SJSA1 (cell line): ENCODE results near the gene TCEA2. TPM values are rescaled to one million over a fixed set of nuclear protein-coding genes. Genes with fewer than 3 reads are reported as not detected.

Experiments
- DNase-seq, 2 experiments: peaks; one replicate each; pipeline ENCODE4 v3.0.0-alpha.2; 2015 to 2020; ENCODE audit warnings: low spot score in 2 of 2, low read depth in 1 of 2
- H3K27ac ChIP-seq: fragments of 250-450 bp; sonication (Bioruptor Pico); 2 replicates; pipeline ENCODE4 v1.5.1; 2020; ENCODE audit warnings: mild to moderate bottlenecking, moderate library complexity
- H3K27me3 ChIP-seq: fragments of 250-450 bp; sonication (Bioruptor Pico); replicated peaks from 2 replicates; pipeline ENCODE4 v1.5.1; 2020; ENCODE audit warnings: mild to moderate bottlenecking, moderate library complexity
- H3K36me3 ChIP-seq: fragments of 250-450 bp; sonication (Bioruptor Pico); 2 replicates; pipeline ENCODE4 v1.5.1; 2020; ENCODE audit warnings: mild to moderate bottlenecking
- H3K4me1 ChIP-seq: fragments of 250-450 bp; sonication (Bioruptor Pico); replicated peaks from 2 replicates; pipeline ENCODE4 v1.6.1; 2021; ENCODE audit warnings: mild to moderate bottlenecking
- H3K4me3 ChIP-seq: fragments of 250-450 bp; sonication (Bioruptor Pico); 2 replicates; pipeline ENCODE4 v1.5.1; 2020; ENCODE audit warnings: mild to moderate bottlenecking
- H3K9me3 ChIP-seq: fragments of 250-450 bp; sonication (Bioruptor Pico); replicated peaks from 2 replicates; pipeline ENCODE4 v1.5.1; 2020; ENCODE audit warnings: mild to moderate bottlenecking
- total RNA-seq: library from RNA; depleted of rRNA; stranded (reverse); fragments of >200 nt; shearing (Covaris generic); gene quantifications from 2 replicates; pipeline ENCODE4 v1.2.3, GENCODE V29; 2014

Gene TCEA2
- total RNA-seq, 1 experiment from 2014 or later: 120 TPM

DNA sequence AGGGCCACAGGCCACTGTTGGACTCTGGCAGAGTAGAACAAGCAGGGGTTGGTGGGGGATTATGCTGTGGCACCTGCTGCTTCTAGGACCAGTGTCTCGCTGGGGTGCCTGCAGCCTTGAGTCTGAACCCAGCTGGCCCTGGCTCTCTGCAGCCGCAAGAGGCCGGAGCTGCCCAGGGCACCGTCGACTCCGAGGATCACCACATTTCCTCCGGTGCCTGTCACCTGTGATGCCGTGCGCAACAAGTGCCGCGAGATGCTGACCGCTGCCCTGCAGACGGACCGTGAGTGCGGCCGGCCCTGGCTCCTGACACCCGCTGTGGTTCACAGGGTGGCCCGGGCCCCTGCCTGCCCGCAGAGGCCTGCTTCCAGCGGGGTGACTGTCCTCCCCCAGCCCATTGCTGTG is 6.2 kb downstream of the TCEA2 start:
- no peak overlapping the region for H3K27ac ChIP-seq
- DNase-seq: no peak
- no peaks in the 10 kb centered on the region for H3K9me3 ChIP-seq
- H3K4me3 ChIP-seq: no peak overlapping the region
- no peaks in the 10 kb centered on the region for H3K27me3 ChIP-seq
- peaks cover 65% of the 10 kb centered on the region for H3K4me1 ChIP-seq
- peaks cover 77% of the 10 kb centered on the region for H3K36me3 ChIP-seq

DNA sequence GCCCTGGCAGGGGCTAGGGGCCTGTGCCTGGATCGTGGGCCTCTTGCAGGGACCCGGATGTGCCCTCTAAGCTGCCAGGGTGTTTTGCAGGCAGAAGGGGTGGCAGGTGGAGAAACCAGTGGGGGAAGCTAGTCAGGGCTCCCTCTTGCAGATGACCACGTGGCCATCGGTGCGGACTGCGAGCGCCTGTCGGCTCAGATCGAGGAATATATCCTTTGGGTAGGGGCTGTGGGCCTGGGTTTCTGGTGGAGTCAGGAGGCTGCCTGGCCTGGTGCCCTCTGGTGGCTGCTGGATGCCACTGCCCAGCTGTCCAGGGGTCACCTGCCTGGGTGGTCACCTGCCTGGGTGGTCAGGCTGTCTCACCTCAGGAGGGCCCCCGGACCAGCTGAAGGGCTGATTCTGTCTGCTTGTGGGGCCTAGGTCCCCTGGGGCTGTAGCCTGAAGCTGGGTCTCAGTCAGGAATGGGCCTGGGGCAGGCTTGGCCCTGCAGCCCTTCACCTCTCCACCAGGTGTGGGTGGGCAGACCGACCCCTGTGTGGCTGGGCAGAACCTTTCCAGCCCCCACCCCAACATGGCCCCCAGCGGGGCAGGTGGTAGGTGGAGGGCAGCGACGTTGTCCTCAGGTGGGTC is 6.7 kb downstream of the TCEA2 start:
- H3K36me3 ChIP-seq: peaks cover 79% of the 10 kb centered on the region
- no peaks in the 10 kb centered on the region for H3K27me3 ChIP-seq
- peaks cover 65% of the 10 kb centered on the region for H3K4me1 ChIP-seq
- H3K9me3 ChIP-seq: no peaks in the 10 kb centered on the region
- H3K4me3 ChIP-seq: no peak overlapping the region
- H3K27ac ChIP-seq: peak overlapping the region; percentile 33; the same call in 1 of the 2 replicates
- DNase-seq: peak; percentile 79 to 88

DNA sequence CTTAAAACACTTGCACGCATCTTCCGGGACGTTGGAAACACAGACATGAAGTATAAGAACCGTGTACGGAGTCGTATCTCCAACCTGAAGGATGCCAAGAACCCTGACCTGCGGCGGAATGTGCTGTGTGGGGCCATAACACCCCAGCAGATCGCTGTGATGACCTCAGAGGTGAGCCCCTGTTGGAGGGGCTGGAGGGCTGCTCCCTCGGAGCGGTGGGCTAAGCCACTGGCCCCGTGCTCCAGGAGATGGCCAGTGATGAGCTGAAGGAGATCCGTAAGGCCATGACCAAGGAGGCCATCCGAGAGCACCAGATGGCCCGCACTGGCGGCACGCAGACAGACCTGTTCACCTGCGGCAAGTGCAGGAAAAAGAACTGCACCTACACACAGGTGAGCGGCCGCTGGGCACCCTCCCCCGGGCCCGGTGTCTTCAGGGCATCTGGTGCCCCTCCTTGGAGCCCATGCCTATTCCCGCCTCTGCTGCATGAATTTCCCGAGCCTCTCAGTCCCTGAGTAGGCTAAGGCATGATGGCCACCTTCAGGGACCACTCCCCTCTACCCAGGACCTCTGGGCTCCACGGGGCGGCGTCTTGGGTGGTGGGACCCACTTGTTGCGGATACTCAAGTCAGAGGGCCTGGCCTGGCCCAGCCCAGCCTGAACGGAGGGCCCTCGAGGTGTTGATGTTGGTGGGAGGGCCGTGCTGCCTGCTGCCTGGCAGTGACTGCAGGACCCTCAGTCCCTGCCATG is 7.4 kb downstream of the TCEA2 start:
- H3K9me3 ChIP-seq: no peaks in the 10 kb centered on the region
- no peak for DNase-seq
- H3K36me3 ChIP-seq: peaks cover 79% of the 10 kb centered on the region
- H3K27me3 ChIP-seq: no peaks in the 10 kb centered on the region
- peaks cover 63% of the 10 kb centered on the region for H3K4me1 ChIP-seq
- H3K27ac ChIP-seq: peak overlapping the region; percentile 33; the same call in 1 of the 2 replicates
- no peak overlapping the region for H3K4me3 ChIP-seq

DNA sequence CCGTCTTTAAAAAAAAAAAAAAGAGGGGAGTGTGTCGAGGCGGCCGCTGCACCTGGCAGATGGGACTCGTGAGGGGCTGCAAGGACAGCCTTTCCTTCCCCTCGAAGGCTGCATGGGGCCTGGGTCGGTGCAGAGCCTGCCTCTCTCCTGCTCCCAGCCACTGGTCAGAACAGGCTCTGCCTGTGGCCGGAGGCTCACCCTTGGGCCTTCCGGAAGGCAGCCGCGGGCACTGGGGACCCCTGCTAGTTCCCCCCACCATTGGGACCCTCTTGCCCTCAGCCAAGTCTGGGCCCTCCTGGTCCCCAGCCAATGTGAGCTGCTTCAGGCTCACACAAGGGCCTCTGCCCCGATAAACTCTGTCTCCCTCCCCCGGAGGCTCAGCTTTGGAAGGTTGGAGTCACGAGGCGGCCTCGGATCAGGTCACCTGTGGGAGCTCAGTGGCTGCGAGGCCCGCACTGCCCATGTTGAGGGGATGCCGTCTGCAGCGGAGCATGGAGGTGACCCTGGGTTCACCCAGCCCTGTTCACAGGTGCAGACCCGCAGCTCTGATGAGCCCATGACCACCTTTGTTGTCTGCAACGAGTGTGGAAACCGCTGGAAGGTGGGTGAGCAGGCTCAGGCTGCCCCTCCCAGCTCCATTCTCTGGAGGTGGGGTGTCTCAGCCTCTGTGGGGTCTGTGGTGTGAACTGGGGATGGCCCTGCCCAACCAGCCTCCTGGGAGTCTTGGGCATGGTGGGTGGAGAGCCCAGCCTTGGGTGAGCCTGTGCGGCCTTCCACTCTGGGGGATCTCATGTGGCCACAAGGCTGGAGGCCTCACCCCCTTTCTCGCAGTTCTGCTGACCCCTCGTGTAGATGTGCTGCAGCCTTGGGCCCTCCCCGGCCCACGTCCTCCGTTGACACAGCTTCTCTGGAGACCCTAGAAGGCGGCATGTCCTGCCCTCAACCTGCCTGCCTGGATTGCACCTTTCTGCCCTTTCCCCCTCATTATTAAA is 8.6 kb downstream of the TCEA2 start:
- peaks cover 78% of the 10 kb centered on the region for H3K36me3 ChIP-seq
- H3K4me3 ChIP-seq: no peak overlapping the region
- H3K4me1 ChIP-seq: peaks cover 51% of the 10 kb centered on the region
- DNase-seq: no peak
- H3K27ac ChIP-seq: no peak overlapping the region
- H3K27me3 ChIP-seq: no peaks in the 10 kb centered on the region
- no peaks in the 10 kb centered on the region for H3K9me3 ChIP-seq

DNA sequence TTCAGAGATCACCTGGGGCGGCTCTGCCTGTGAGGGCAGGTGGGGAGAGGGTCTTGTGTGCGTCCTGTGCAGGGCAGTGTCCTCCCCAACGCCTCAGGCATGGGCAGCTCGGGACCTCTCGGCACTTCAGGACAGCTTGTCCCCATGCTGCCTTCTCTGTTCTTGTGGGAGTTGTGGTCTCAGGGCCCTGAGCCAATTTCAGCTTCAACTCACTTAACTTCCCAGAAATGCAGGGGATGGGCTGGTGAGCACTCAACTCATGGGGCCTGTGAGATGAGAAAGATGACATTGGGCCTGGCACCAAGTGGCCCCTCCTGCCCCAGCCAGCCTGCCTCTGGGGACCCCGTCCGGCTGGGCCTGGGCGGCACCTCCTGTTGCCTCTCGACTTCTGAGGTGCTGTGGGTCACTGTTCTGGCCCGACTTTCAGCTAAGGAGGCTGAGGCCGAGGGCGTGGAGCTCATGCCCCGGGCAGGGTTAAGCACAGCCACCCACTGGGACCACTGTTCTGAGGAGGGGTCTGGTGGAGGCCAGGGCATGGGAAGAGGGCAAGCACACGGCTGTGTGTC is 9.6 kb downstream of the TCEA2 start:
- Histone ChIP-seq H3K27ac (no peak overlapping the region), H3K27me3 (no peaks in the 10 kb centered on the region), H3K9me3 (no peaks in the 10 kb centered on the region), H3K4me1 (peaks cover 41% of the 10 kb centered on the region), H3K4me3 (no peak overlapping the region), H3K36me3 (peaks cover 73% of the 10 kb centered on the region)
- no peak for DNase-seq

DNA sequence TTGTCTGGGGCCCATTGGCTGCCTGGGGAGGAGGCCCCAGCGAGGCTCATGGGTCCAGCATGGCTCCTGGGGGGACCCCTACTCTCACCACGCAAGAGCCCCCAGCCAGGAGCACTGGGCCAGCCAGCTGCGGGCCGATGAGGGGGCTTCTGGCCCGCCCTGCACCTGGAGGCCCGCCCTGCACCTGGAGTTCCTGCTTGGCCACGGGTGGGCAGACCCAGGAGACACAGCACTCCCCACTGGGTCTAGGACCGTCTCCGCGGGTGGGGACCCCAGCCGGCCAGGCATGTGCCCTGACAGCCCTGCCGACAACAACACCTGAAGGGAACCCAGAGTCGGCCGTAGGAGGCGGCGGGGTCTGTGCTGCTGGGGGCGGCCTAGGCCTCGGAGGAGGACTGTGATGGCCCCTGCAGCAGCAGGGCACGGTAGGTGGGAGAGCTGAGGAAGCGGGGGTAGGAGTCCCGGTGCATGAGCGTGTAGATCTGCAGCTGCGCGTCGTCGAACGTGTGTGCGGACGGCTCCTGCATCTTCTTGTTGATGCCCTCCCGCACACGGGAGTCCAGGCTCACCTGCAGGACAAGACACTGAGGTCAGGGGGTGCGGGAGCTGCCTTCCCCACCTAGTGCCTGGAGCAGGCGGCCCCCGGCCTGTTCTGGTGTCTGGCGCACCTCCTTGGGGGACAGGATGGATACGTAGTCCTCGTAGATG is 10.6 kb downstream of the TCEA2 start:
- no peak for DNase-seq
- peaks cover 43% of the 10 kb centered on the region for H3K4me1 ChIP-seq
- no peaks in the 10 kb centered on the region for H3K9me3 ChIP-seq
- no peak overlapping the region for H3K27ac ChIP-seq
- H3K27me3 ChIP-seq: no peaks in the 10 kb centered on the region
- peaks cover 65% of the 10 kb centered on the region for H3K36me3 ChIP-seq
- H3K4me3 ChIP-seq: no peak overlapping the region

DNA sequence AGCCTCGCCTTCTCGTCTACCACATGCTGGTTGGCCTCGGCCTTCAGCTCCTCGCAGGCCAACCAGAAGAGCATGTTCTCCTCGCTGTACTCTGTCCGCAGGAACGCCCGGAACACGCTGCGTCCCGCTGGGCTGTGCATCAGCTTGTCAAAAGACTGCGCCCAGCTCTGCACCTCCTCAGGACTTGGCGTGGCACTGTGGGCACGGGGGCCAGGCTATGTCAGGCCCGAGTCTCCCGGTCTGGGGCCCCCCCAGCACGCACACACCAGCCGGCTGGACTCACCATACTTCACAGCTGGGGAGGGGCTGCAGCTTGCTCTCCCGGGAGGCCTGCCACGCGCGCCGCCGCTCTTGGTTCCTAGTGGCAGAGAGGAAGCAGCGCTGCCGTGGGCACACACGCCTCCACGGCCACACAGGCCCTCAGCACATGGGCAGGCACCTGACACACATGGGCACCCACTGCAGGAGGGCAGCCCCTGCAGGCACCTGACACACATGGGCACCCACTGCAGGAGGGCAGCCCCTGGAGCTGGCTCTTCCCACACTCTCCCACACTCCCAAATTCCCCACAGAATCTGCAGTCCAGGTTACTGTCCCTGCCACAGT is 11.3 kb downstream of the TCEA2 start:
- no peak for DNase-seq
- H3K36me3 ChIP-seq: peaks cover 59% of the 10 kb centered on the region
- peaks cover 43% of the 10 kb centered on the region for H3K4me1 ChIP-seq
- H3K27ac ChIP-seq: 0 out of 2 replicates have a peak overlapping the region, but pooled peaks have one; percentile 2
- H3K4me3 ChIP-seq: no peak overlapping the region
- H3K27me3 ChIP-seq: no peaks in the 10 kb centered on the region
- no peaks in the 10 kb centered on the region for H3K9me3 ChIP-seq

DNA sequence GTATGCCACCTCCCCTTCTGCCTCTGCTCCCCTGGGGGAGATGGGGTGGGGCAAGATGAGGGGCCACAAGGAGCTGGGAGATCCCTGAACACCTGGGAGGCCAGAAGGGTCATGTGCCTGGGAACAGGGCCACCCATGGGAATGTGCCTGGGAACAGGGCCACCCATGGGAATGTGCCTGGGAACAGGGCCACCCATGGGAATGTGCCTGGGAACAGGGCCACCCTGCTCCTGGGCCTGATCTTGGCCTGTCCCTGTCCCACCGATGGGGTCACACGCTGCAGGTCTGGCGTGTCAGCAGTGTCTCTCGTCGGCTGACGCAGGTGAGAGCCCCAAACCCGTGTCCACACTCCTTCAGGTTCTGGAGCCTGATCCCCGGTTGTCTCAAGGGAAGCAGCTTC is 12.0 kb downstream of the TCEA2 start:
- Histone ChIP-seq H3K36me3 (peaks cover 53% of the 10 kb centered on the region), H3K4me1 (peaks cover 41% of the 10 kb centered on the region), H3K27me3 (no peaks in the 10 kb centered on the region), H3K4me3 (no peak overlapping the region), H3K9me3 (no peaks in the 10 kb centered on the region), H3K27ac (no peak overlapping the region)
- no peak for DNase-seq

DNA sequence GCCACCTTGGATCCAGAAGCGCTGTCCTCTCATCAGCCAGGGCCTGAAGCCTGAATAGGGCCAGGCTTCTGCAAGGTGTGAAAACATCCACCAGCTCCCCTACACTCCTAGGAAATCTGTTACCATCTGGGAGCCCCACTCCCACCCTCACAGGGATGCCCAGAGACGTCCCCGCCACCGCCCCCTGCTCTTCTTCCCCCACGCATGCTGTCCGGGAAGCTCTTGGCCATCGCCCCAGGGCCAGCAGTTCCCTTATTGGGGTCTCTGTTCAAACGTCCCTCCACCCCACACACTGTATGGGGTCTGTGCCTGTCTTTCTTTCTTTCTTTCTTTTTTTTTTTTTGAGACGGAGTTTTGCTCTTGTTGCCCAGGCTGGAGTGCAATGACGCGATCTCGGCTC is 12.6 kb downstream of the TCEA2 start:
- DNase-seq: no peak
- Histone ChIP-seq H3K9me3 (no peaks in the 10 kb centered on the region), H3K27ac (no peak overlapping the region), H3K36me3 (peaks cover 47% of the 10 kb centered on the region), H3K4me3 (no peak overlapping the region), H3K4me1 (peaks cover 39% of the 10 kb centered on the region), H3K27me3 (no peaks in the 10 kb centered on the region)

DNA sequence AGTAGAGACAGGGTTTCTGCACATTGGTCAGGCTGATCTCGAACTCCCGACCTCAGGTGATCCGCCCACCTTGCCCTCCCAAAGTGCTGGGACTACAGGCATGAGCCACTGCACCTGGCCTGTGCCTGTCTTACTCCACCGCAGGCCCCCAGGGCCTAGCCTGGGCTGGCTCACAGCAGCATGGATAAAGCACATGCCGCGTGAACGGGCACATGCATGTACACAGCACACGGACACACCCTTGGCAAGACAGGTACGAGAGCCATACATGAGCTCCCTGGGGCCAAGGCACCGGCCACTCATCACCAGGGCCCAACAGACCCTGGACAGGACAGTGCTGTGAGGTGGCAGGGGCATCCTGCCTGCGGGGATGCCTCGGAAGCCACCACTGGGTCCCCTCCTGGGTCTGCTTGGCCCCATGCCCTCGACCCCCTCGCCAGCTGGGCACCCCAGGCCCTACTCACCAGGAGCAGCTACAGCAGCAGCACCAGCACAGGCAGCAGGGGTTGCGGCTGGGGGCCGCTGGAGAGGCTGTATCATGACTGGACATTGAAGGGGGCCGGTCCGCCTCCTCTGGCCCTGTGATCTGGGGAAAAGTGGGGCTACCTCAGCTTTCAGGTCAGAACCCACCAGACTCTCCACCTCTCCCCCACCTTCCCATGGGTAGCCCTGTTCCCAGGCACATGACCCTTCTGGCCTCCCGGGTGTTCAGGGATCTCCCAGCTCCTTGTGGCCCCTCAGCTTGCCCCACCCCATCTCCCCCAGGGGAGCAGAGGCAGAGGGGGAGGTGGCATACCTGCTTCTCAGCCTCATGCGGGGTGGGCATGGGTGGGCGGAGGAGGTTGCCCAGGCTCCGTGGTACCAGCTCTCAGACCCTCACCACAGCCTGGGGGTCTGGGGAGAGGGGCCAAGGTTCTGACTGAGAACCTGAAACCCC is 13.3 kb downstream of the TCEA2 start:
- Histone ChIP-seq H3K4me1 (peaks cover 36% of the 10 kb centered on the region), H3K9me3 (no peaks in the 10 kb centered on the region), H3K4me3 (no peak overlapping the region), H3K36me3 (peaks cover 39% of the 10 kb centered on the region), H3K27ac (no peak overlapping the region), H3K27me3 (no peaks in the 10 kb centered on the region)
- no peak for DNase-seq

DNA sequence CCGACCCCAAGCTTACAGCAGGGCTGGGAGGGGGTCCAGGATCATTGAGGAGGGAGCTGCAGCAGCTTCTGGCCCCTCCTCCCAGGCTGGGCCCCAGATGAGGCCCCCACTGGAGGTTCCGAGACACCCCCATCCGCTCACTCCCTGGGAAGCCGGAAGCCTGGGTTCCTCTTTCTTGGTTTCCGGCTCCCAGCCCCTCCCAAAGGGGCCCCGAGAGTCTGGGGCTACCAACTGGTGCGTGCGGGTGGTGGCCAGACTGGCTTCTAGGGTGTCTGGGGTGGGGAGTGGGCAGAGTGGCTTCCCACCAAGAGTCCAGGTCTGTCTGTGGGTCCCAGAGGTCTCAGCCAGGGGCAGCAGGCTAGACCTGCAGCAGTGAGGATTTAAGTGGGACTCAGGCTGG is 14.1 kb downstream of the TCEA2 start:
- no peaks in the 10 kb centered on the region for H3K27me3 ChIP-seq
- DNase-seq: no peak
- H3K4me1 ChIP-seq: peaks cover 36% of the 10 kb centered on the region
- H3K9me3 ChIP-seq: no peaks in the 10 kb centered on the region
- H3K27ac ChIP-seq: no peak overlapping the region
- peaks cover 32% of the 10 kb centered on the region for H3K36me3 ChIP-seq
- no peak overlapping the region for H3K4me3 ChIP-seq

DNA sequence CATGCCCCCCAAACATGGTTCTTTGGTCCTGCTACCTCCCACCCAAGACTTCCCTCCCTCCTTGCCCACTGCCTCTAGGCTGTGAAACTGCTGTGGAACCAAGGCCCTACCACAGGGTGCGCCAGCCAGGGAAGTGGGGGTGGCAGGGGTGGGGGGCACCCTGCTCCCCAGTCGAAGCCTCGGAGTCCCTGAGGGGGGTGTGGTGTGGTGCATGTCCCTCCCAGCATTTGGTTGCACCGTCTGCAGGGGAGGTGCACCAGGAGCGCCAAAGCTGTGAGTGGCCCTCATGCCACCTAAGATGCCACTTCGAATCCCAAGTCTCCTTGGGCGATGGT is 14.5 kb downstream of the TCEA2 start:
- Histone ChIP-seq H3K4me3 (no peak overlapping the region), H3K27ac (no peak overlapping the region), H3K9me3 (no peaks in the 10 kb centered on the region), H3K27me3 (no peaks in the 10 kb centered on the region), H3K36me3 (peaks cover 28% of the 10 kb centered on the region), H3K4me1 (peaks cover 36% of the 10 kb centered on the region)
- no peak for DNase-seq
